Activated CD4-positive, alpha-beta T cell treated with anti-CD3 and anti-CD28 coated beads, Interleukin-2, amount 10 ng/mL, durations not matched to agents 7 days and 5 days (primary cell): ENCODE measurements around the gene CDC25B. TPM values are rescaled to one million over a fixed set of nuclear protein-coding genes. Genes with fewer than 3 reads are reported as not detected.
"Not testable (repeated sequence)": the region's sequence is repeated elsewhere in the genome, so short reads cannot be mapped to it uniquely, and the experiment has no call there.

Experiments
- CTCF ChIA-PET: fragments of 350-600 bp; sonication (Branson Sonifier 250); formaldehyde crosslinking; loops from one replicate; lab custom pipeline; 2021; ENCODE audit warnings: antibody characterized with exemption; lab: Charles Lee
- POLR2A ChIA-PET: fragments of 350-600 bp; sonication (Branson Sonifier 250); formaldehyde crosslinking; loops from one replicate; lab custom pipeline; 2021; ENCODE audit warnings: antibody characterized with exemption; lab: Charles Lee
- DNase-seq: peaks from one replicate; pipeline ENCODE4 v3.0.0-alpha.2; 2020
- H3K27ac Mint-ChIP-seq: one replicate; pipeline ENCODE4 v1.8.0; 2021; ENCODE audit warnings: mild to moderate bottlenecking, moderate library complexity, mixed read lengths
- H3K27me3 Mint-ChIP-seq: one replicate; pipeline ENCODE4 v1.8.0; 2021; ENCODE audit warnings: mixed read lengths
- H3K36me3 Mint-ChIP-seq: one replicate; pipeline ENCODE4 v1.8.0; 2021; ENCODE audit warnings: low read depth, mixed read lengths
- H3K4me1 Mint-ChIP-seq: one replicate; pipeline ENCODE4 v1.8.0; 2021; ENCODE audit warnings: mixed read lengths
- H3K4me3 Mint-ChIP-seq: one replicate; pipeline ENCODE4 v1.8.0; 2021; ENCODE audit warnings: mild to moderate bottlenecking, moderate library complexity, mixed read lengths
- H3K9me3 Mint-ChIP-seq: one replicate; pipeline ENCODE4 v1.8.0; 2021; ENCODE audit warnings: mixed read lengths
- total RNA-seq, 2 experiments: library from RNA; stranded (reverse); gene quantifications; one replicate each; pipeline ENCODE4 v1.2.3, GENCODE V29; 2021

CDC25B gene
- total RNA-seq, 2 experiments from 2014 or later = 403 to 429 TPM

DNA sequence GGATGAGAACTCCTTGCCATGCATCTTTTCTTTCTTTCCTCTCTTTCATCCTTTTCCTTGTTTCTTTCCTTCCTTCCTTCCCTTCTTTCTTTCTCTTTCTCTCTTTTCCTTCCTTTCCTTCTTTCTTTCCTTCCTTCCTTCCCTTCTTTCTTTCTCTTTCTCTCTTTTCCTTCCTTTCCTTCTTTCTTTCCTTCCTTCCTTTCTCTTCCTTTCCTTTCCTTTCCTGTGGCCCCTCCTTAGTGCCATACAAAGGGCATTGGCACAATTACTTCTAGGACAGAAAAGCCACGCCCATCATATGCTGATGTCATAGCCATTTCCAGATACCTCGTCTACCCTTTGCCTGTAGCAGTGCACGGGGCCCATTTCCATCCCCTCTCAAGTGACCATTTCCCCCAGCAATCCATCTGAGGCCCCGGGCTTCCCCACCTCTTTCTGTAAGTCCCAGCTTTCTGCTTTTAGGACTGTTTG lies 7.4 kb upstream of the CDC25B start:
- peak overlapping the region; percentile 27 for H3K4me3 Mint-ChIP-seq
- H3K9me3 Mint-ChIP-seq = no peaks in the 10 kb centered on the region
- peaks cover 6% of the 10 kb centered on the region for H3K36me3 Mint-ChIP-seq
- peaks cover 33% of the 10 kb centered on the region for H3K4me1 Mint-ChIP-seq
- no peaks in the 10 kb centered on the region for H3K27me3 Mint-ChIP-seq
- ChIA-PET CTCF (interaction anchor here (0.5 to 7.0 kb wide), 6 partner anchors 11 to 335 kb away, joined by 3 to 77 read pairs (median 4); partner anchors contain the start of gene AP5S1), POLR2A (interaction anchor here (0.6 kb wide), 2 partner anchors 13 to 33 kb away, joined by 4 to 7 read pairs; no protein-coding TSS in a partner anchor)
- DNase-seq = no peak
- no peak overlapping the region for H3K27ac Mint-ChIP-seq

DNA sequence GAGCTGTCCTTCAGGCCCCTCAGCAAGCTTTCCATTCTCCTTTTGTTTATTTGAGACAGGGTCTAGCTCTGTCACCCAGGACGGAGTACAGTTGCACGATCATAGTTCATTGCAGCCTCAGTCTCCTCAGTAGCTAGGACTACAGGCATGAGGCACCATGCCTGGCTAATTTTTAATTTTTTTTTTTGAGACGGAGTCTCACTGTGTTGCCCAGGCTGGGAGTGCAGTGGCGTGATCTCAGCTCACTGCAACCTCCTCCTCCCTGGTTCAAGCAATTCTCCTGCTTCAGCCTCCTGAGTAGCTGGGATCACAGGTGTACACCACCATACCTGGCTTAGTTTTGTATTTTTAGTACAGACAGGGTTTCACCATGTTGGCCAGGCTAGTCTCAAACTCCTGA lies 6.9 kb upstream of the CDC25B start:
- CTCF ChIA-PET = interaction anchor here (0.6 to 7.0 kb wide), 6 partner anchors 11 to 65 kb away, joined by 3 to 77 read pairs (median 5); partner anchors contain the start of gene AP5S1
- Mint-ChIP-seq H3K4me1 (peaks cover 34% of the 10 kb centered on the region), H3K4me3 (peak overlapping the region; percentile 27)
- H3K27ac Mint-ChIP-seq, DNase-seq, H3K9me3 Mint-ChIP-seq, H3K27me3 Mint-ChIP-seq, H3K36me3 Mint-ChIP-seq: not testable (repeated sequence)
- POLR2A ChIA-PET = interaction anchor here (0.6 kb wide), 2 partner anchors 13 to 32 kb away, joined by 4 to 7 read pairs; no protein-coding TSS in a partner anchor

DNA sequence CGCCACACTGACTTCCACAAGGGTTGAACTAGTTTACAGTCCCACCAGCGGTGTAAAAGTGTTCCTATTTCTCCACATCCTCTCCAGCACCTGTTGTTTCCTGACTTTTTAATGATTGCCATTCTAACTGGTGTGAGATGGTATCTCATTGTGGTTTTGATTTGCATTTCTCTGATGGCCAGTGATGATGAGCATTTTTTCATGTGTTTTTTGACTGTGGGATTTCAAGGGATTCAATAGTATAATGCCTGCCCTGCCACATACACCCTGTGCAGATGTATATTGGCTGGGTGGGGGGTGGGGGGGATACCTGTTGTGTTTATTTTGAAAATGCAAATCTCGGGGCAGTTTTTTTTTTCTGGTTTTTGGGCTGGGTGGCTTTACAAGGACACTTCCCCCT lies 1.9 kb upstream of the CDC25B start:
- peak overlapping the region; percentile 49 for H3K4me3 Mint-ChIP-seq
- H3K9me3 Mint-ChIP-seq, H3K27me3 Mint-ChIP-seq, H3K27ac Mint-ChIP-seq, DNase-seq, POLR2A ChIA-PET: not testable (repeated sequence)
- peaks cover 30% of the 10 kb centered on the region for H3K36me3 Mint-ChIP-seq
- CTCF ChIA-PET = interaction anchor here (0.9 to 2.6 kb wide), 2 partner anchors 8 to 26 kb away, joined by 3 to 12 read pairs; partner anchors contain the start of genes AP5S1 and CENPB
- H3K4me1 Mint-ChIP-seq = peaks cover 24% of the 10 kb centered on the region

DNA sequence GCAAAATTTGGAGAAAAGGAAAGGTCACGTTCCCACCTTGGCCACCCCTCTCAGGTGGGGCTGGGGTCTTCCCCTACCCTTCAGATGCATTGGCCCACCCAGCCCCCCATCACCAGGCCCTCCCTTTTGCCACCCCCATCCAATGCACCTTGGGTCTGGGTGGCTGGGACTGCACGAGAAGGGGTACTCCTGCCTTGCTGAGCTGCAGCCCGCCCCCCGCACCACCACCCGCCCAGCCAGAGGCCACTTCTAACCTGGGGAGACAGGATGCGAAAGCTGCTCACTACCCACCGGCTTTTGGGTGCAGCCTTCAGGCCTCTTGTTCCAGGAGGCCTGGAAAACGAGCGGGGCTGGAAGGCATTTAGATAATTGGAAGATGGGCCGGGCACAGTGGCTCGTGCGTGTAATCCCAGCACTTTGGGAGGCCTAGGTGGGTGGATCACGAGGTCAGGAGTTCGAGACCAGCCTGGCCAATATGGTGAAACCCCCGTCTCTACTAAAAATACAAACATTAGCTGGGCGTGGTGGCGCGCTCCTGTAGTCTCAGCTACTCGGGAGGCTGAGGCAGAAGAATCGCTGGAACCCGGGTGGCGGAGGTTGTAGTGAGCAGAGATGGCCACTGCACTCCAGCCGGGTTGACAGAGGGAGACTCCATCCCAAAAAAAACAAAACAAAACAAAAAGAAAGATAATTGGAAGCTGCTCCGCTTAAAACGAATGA lies 1.2 kb upstream of the CDC25B start:
- H3K27me3 Mint-ChIP-seq = no peaks in the 10 kb centered on the region
- CTCF ChIA-PET = interaction anchor here (0.9 to 2.6 kb wide), 3 partner anchors 9 to 25 kb away, joined by 3 to 12 read pairs (median 6); partner anchors contain the start of genes AP5S1 and CENPB
- H3K36me3 Mint-ChIP-seq = peaks cover 37% of the 10 kb centered on the region
- POLR2A ChIA-PET = no interaction called here
- H3K4me1 Mint-ChIP-seq = peaks cover 31% of the 10 kb centered on the region
- peak overlapping the region; percentile 98 for H3K27ac Mint-ChIP-seq
- H3K9me3 Mint-ChIP-seq = no peaks in the 10 kb centered on the region
- no peak for DNase-seq
- peak overlapping the region; percentile 92 for H3K4me3 Mint-ChIP-seq

DNA sequence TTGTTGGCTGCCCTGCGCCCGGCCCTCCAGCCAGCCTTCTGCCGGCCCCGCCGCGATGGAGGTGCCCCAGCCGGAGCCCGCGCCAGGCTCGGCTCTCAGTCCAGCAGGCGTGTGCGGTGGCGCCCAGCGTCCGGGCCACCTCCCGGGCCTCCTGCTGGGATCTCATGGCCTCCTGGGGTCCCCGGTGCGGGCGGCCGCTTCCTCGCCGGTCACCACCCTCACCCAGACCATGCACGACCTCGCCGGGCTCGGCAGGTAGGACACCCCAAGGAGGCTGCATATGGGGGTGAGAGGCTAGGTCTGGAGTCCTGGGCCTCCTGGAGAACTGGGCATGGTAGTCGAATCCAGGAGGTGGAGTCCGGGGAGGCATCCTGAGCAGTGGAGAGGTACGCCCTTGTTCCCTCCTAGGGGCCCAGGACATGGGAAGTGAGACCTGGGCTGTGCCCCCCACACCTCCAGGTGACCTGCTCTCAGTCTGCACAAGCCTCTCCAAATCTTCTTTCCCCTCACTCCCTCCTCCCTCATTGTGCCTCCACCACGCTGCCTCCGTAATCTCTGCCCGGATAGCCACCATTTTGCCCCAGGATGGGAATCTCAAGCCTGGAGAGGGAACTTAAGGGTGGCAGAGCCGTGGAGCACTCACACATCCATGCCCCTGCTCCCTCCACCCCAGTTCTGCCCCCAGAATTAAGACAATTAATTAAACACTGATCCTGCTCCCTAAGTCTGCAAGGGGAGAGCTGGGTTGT lies 541 bp downstream of the CDC25B start:
- ChIA-PET POLR2A (interaction anchor here (0.6 to 1.0 kb wide), 2 partner anchors 24 to 58 kb away, joined by 3 to 4 read pairs; partner anchors contain the start of gene AP5S1), CTCF (interaction anchor here (0.6 to 2.6 kb wide), 7 partner anchors 9 to 24 kb away, joined by 3 to 12 read pairs (median 6); partner anchors contain the start of genes AP5S1 and CENPB)
- Mint-ChIP-seq H3K27me3 (no peaks in the 10 kb centered on the region), H3K9me3 (no peaks in the 10 kb centered on the region), H3K4me1 (peaks cover 47% of the 10 kb centered on the region), H3K36me3 (peaks cover 54% of the 10 kb centered on the region), H3K4me3 (peak overlapping the region; percentile 92), H3K27ac (peak overlapping the region; percentile 92)
- no peak for DNase-seq

DNA sequence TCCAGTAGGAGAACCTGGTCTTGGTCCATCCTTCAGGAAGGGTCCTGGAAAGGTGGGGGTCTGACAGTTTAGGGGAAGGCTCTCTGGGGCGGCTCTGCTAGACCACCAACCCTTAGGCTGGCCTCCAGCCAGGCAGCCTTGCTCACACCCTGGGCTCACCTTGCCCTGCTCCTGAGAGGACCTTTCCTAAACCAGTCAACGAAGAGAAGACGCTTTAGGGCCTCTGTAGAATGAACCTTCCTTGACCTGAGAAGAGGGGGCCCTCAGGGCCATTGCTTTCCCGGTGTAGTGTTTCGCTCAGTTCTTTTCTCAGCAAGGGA lies 1.1 kb downstream of the CDC25B start:
- H3K4me1 Mint-ChIP-seq = peaks cover 52% of the 10 kb centered on the region
- ChIA-PET POLR2A (no interaction called here), CTCF (interaction anchor here (1.0 kb wide), 1 partner anchor 12 kb away, joined by 8 read pairs; no protein-coding TSS in a partner anchor)
- DNase-seq = no peak
- H3K36me3 Mint-ChIP-seq = peaks cover 60% of the 10 kb centered on the region
- peak overlapping the region; percentile 92 for H3K27ac Mint-ChIP-seq
- H3K27me3 Mint-ChIP-seq = no peaks in the 10 kb centered on the region
- no peaks in the 10 kb centered on the region for H3K9me3 Mint-ChIP-seq
- peak overlapping the region; percentile 92 for H3K4me3 Mint-ChIP-seq

DNA sequence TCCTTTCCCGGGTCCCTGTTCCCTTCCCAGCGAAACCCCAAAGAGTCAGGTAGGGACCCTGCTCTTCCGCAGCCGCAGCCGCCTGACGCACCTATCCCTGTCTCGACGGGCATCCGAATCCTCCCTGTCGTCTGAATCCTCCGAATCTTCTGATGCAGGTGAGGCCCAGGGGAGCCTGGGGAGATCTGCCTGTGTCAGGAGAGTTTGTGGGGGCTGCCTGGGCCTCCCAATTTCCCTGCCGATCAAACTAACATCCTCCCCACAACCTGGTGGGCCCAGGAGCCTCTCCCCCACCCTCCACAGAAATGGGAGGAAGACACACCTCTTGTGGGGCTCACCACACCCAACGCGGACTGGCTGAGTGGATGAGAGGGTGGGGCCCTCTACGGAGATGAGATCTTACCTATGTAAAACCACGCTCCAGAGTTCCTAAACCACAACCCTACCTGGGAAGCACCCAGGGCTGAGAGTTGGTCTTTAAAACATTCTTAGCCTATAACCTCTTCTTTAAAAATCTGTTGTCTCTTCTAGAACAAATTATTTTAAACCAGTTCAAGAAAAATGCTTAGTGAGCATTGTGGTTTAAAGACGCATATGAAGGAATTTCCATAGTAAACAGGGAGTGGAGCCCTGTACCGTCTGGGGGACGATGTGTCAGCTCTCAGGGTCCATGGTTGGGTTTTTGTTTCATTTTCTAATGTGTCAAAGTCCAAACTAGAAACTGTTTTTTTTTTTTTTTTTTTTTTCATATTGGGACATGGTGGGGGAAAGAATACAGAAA lies 1.7 kb downstream of the CDC25B start:
- H3K27me3 Mint-ChIP-seq = no peaks in the 10 kb centered on the region
- H3K4me3 Mint-ChIP-seq = peak overlapping the region; percentile 92
- no peaks in the 10 kb centered on the region for H3K9me3 Mint-ChIP-seq
- peak overlapping the region; percentile 92 for H3K27ac Mint-ChIP-seq
- DNase-seq = peak; percentile 77
- ChIA-PET CTCF (interaction anchor here (1.0 to 8.3 kb wide), 2 partner anchors 12 to 18 kb away, joined by 8 to 94 read pairs; partner anchors contain the start of gene AP5S1), POLR2A (no interaction called here)
- peaks cover 66% of the 10 kb centered on the region for H3K36me3 Mint-ChIP-seq
- peaks cover 58% of the 10 kb centered on the region for H3K4me1 Mint-ChIP-seq

DNA sequence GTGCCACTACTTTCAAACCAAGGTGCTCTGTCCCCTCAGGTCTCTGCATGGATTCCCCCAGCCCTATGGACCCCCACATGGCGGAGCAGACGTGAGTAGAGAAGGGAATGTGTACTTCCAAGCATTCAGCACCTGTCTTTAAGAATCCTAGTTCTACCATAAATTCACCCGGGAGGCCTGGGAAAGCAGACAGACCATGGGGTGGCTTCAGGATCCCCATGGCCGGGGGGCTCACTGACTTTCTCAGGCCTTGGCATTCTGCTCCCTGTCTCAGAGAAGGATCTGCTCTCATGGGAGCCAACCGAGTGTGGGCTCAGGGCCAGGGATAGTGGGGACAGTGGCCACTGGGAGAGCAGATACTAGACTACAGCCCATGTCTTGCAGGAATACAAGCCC lies 2.3 kb downstream of the CDC25B start:
- H3K4me3 Mint-ChIP-seq = peak overlapping the region; percentile 92
- ChIA-PET POLR2A (no interaction called here), CTCF (interaction anchor here (8.3 kb wide), 1 partner anchor 18 kb away, joined by 94 read pairs; the partner anchor contains the start of gene AP5S1)
- peak overlapping the region; percentile 92 for H3K27ac Mint-ChIP-seq
- H3K27me3 Mint-ChIP-seq = no peaks in the 10 kb centered on the region
- peaks cover 63% of the 10 kb centered on the region for H3K4me1 Mint-ChIP-seq
- peaks cover 72% of the 10 kb centered on the region for H3K36me3 Mint-ChIP-seq
- DNase-seq = no peak
- H3K9me3 Mint-ChIP-seq = no peaks in the 10 kb centered on the region

DNA sequence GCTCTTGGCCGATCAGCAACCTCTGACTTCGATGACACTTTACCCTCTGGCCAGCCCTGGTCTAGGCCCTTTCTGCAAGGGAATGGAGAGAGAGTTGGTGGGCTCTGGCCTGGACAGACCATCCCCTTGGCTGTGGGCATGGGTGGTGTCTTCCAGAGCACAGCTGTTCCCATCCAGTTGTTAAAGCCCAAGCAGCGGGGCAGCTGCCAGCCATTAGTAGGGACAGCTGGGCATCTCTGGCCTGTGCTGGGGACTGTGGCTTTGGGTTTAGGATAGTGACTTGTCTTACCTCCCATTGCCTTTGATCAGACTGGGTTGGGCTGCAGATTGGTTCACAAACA lies 2.8 kb downstream of the CDC25B start:
- H3K4me3 Mint-ChIP-seq = peak overlapping the region; percentile 92
- no peaks in the 10 kb centered on the region for H3K27me3 Mint-ChIP-seq
- CTCF ChIA-PET = interaction anchor here (8.3 kb wide), 1 partner anchor 17 kb away, joined by 94 read pairs; the partner anchor contains the start of gene AP5S1
- peak overlapping the region; percentile 92 for H3K27ac Mint-ChIP-seq
- peaks cover 69% of the 10 kb centered on the region for H3K4me1 Mint-ChIP-seq
- H3K36me3 Mint-ChIP-seq = peaks cover 77% of the 10 kb centered on the region
- POLR2A ChIA-PET = no interaction called here
- no peaks in the 10 kb centered on the region for H3K9me3 Mint-ChIP-seq
- DNase-seq = no peak

DNA sequence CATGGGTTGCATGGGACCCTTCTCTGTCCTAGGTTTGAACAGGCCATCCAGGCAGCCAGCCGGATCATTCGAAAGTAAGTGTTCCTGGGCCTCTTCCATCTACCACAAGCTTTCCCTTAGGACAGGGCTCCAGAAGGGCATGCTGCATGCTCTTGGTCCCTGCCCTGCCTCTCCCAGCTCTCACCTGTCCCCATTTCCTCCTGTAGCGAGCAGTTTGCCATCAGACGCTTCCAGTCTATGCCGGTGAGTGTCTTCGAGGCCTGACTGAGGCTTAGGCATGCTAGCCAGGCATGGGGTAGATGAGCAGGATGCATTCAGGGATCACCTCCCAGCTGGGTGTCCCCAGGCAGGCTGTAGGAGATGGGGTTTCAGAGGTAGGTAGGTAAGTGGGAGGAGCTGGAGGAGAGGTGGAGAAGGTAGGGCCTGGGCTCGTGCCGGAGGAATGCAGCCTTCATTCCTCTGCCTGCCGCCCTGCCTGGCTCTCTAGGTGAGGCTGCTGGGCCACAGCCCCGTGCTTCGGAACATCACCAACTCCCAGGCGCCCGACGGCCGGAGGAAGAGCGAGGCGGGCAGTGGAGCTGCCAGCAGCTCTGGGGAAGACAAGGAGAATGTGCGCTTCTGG lies 4.3 kb downstream of the CDC25B start:
- peak overlapping the region; percentile 36 for H3K4me3 Mint-ChIP-seq
- CTCF ChIA-PET = interaction anchor here (0.7 to 8.3 kb wide), 8 partner anchors 9 to 54 kb away, joined by 3 to 94 read pairs (median 3); partner anchors contain the start of genes AP5S1 and CENPB
- H3K27ac Mint-ChIP-seq = peak overlapping the region; percentile 92
- POLR2A ChIA-PET = no interaction called here
- no peak for DNase-seq
- no peaks in the 10 kb centered on the region for H3K9me3 Mint-ChIP-seq
- H3K4me1 Mint-ChIP-seq = peaks cover 73% of the 10 kb centered on the region
- H3K36me3 Mint-ChIP-seq = peaks cover 90% of the 10 kb centered on the region
- H3K27me3 Mint-ChIP-seq = no peaks in the 10 kb centered on the region

DNA sequence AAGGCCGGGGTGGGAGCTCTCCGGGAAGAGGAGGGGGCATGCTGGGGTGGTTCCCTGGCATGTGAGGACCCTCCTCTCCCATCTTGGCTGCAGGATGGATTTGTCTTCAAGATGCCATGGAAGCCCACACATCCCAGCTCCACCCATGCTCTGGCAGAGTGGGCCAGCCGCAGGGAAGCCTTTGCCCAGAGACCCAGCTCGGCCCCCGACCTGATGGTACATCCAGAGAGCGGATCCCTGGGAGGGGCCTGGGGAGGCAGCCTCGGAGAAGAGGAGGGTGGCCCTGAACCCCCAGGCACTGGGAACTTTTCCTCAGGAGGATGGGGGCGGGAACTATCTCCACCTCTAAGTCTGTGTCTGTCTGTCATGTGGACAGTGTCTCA lies 4.8 kb downstream of the CDC25B start:
- Mint-ChIP-seq H3K4me1 (peaks cover 74% of the 10 kb centered on the region), H3K36me3 (peaks cover 91% of the 10 kb centered on the region), H3K27ac (peak overlapping the region; percentile 77), H3K4me3 (no peak overlapping the region), H3K27me3 (no peaks in the 10 kb centered on the region), H3K9me3 (no peaks in the 10 kb centered on the region)
- POLR2A ChIA-PET = no interaction called here
- CTCF ChIA-PET = interaction anchor here (0.7 to 8.3 kb wide), 6 partner anchors 10 to 54 kb away, joined by 3 to 94 read pairs (median 4); partner anchors contain the start of genes AP5S1 and CENPB
- DNase-seq = no peak
